CD4-positive, alpha-beta T cell treated with Interleukin-15 for 4 hours (primary cell): Measurements from ENCODE around the gene MTOR.

Experiments used
- DNase-seq: peaks from one replicate; pipeline ENCODE4 v3.0.0-alpha.2; 2020; ENCODE audit warnings: low spot score

The MTOR gene

DNA sequence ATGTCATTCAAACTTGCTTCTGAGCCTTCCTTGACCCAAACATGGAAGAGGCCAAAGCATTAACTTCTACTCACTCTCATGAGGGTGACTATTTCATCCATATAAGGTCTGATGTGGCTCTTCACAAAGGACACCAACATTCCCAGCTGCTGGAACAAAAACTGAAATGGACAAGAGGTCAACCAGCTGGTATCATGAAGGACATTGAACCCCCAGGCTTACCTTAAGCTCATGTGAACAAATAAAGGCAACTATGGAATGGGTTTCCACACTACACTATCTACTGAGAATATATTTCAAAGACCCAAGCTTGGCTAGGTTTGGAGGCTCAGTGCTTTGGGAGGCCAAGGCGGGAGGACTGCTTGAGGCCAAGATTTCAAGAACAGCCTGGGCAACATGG lies 46.3 kb downstream of the MTOR start:
- DNase-seq: no peak

DNA sequence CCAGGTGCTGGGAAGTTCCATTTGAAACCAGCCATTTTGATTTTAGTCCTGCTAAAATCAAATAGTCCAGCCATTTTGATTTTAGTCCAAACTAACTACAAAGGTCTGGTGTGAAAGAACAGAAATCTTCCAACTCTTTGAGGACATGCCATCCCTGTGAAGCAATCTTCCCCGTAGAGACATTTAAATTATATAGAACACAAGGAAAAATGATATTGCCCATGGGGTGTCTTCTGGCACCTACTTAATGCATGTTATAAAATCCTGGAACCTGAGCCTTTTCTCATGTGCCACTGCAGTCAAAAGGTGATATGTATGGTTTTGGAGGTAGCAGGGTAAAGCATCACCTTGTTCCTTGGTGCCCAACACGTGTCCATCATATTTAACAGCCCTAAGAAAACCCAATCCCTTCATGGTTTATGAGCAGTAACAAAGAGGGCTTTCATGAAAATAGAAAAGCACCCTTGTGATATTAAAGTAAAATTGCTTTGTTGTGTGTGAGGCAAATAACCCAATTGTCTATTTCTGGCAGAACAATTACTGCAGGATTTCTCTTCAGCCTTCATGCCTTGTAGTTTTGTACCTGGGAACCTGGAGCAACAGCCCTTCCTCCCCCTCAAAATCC lies 46.9 kb downstream of the MTOR start:
- no peak for DNase-seq

DNA sequence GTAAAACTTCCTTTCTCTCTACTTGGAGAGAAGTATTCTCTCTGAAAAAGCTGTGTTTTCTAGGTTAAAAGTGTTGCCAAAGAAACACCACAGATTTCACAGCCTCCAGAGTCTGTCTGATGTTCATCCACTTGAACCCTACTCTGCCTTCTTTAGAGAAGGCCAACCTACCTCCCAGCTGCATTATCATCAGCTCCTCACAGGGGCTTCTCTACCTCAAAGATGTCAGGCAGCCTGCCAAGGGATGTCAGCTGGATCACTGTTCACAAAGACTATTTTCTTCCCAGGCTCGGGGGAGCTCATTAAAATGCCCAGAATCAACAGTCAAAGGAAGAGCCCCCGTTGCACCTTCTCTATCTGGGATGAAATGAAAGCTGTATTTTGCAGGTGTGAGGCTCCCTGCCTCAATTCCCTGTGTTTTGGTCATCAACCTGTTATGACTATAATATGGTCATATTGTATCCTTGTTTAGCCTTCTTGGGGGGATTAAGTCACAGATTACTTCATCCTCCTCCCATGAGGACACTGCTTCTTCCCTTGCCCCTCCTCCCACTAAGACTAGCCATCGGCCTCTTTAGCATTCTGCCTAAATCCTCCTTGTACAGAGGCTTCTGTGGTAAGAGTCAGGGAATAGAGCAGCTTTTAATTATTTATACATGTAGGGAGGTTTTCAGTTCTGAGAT lies 47.5 kb downstream of the MTOR start:
- DNase-seq: no peak

DNA sequence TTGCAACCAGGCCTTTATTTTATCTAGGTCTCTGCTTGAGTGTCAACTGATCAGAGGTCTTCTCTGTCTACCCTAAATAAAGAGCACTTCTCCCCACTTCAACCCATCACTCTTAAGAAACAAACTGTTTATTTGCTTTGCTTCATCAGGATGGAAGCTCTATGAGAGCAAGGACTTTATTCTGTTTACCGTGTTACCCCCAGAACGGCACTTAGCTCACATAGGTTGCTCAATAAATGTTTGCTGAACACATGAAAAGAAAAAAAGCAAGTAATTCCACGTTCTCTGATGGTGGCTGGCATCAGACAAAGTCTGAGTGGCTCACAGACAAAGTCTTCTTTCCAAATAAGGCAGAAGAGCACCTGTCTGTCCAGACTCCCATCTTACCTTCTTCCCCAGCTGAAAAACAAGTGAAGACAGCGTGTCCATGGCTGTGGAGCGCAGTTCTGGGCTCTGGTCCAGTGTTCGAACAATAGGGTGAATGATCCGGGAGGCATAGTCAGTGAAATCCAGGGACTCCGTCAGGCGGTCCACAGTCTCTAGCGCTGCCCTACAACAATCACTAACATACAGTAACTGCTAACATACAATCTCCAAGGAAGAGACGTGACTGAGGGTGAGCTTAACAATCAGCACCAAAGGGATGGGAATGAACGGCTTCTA lies 50.3 kb downstream of the MTOR start:
- DNase-seq: no peak

DNA sequence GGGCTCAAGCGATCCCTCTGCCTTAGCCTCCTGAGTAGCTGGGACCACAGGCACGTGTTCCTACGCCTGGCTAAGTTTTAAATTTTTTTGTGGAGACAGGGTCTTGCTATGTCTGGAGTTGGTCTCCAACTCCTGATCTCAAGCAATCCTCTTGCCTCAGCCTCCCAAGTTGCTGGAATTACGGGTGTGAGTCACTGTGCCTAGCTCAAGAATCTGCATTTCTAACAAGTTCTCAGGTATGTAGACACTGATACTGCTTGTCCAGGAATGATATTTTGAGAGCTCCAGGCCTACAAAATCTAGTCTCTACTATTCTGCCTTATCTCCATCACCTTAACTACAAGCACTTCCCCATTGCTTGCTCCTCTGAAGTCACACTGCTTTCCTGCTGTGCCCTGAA lies 50.9 kb downstream of the MTOR start:
- no peak for DNase-seq

DNA sequence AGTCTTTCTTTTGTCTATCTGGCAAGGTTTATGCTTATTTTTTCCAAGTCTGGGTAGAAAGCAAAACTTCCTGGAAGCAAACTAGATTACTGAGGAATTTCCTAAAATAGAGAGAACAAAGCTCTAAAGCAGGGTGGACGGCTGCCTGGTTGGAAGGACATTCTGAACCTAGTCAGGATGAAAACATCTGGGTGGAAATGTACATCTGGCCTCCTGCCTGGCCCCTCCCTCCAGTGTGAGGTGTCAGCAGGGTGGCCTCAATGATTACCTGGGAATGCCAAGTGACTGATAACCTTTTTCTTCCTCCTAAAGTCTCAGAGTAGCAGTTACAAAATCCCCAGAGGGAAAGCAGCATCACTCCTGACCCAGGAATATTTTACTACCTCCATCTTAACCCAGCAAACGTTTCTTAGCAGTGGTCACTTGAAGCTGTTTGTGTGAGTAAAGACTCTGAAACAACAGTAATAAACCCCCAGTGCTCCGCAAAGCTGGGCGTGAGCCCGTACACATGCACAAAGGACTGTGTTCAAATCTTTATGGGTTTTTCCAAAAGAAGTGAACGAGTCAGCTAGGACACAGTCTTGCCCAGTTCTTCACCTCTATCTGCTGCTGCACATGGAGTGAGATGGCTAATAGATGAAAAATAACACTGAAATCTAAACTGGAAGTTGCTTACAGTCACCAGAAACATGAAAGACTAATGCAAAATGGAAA lies 54.3 kb downstream of the MTOR start:
- DNase-seq: no peak

DNA sequence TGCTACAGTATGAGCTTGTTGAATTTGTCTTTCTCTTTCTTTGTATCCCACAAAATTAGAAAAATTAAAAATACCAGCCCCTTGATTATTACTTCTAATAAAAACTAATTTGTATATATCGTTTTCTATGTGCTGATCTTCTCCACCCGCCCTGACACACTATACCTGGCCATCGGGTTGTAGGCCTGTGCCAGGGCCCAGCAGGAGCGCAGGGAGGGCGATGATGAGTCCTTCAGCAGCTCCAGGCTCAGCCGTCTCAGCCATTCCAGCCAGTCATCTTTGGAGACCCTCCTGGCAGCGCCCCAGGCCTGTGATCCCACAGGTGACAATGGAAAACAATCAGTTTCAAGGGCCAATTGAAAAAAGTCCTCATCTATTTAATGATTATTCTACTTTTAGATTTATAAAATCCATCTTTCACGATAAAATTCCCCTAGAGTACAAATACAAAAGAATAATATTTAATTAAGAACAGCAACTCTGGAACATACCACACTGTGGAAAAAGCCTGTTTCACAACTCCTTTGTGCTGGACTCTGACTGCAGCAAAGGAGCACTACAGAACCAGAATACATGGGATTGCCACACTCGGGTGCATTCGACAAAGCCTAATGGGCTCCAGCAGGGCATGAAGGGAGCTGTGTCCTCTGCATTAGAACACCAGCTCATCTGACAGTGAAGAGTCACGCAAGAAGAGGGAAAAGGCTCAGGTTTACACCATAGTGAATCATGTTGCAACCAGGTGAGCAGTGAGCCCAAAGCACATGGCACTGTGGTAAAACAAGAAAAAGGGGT lies 57.8 kb downstream of the MTOR start:
- no peak for DNase-seq

DNA sequence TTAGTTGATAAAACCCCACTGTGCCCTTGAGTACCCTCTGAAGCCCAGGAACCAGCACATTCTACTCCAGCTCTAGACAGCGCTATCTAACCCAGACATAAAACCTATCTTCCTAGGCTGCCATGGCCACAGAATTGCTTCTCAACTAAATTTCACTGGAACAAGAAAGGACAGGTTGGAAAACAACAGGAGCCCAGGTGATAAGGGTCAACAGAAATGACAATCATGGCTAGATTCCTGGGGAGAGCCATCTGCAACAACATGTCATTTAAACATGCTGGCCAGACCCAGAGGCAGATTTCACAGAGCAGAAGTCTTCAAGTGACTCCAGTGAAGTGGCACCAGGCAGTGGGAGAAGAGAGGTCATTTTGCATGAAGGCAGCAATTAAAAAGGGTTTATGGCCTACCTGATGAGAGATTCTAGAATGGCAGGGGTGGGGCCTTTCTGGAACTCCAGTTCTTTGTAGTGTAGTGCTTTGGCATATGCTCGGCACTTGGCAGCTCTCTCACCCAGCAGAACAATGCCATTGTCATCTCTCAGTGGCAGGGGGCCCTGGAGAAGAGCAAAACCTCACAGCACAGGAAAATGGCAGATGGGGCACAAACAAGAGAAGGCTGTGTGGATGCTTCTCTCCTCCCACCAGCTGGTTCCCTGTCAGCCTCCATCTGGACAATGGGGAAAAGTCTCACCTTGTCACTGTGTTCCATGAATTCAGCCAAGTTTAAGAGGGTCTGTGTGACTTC lies 63.3 kb downstream of the MTOR start:
- DNase-seq: no peak

DNA sequence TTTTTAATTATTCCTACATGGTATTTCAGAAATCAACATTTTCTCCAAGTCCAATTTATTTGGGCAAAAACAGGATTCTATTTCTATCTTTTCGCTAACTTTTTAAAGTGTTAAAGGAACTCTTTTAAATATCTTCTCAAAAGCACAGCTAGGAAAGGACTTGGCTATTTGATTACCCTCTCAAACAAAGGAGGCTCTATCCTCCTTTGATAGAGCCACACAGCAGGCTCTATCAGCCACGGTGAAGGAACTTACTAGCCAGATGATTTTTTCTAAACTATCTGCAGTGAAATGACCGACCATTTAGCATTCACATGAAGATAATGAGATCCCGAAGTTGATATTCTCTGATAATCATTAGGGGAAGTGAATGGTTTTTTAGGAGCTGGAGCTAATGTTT lies 64.1 kb downstream of the MTOR start:
- DNase-seq: no peak

DNA sequence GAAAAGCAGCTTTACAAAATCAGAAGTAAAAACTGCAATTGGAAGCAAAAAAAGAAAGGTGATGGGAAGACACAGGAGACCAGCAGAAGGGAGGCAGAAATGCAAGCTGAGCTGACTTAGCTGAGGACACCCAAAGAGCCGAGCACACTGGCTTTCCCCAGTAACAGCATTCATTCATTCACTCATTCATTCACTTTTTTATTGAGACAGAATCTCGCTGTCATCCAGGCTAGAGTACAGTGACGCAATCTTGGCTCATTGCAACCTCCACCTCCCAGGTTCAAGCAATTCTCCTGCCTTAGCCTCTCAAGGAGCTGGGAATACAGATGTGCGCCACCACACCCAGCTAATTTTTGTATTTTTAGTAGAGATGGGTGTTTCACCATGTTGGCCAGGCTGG lies 65.0 kb downstream of the MTOR start:
- no peak for DNase-seq

DNA sequence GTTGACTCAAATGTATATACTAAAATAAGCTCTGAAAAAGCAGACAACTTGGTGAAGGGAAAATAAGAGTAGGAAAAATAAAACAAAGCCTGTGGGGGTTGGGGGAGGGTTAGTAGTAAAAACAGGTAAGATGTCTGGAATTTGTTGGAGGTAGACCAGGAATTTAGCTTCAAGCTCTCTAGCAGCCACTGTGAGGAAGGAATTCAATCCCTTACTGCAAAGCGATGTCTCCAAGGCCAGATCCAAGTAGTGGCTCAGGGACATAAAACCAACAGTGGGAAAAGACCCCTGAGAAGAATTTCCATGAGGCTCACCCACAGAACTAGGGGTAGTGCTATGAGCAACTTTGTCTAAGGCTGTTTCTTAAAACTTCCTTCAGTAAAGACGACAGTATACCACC lies 65.4 kb downstream of the MTOR start:
- DNase-seq: no peak

DNA sequence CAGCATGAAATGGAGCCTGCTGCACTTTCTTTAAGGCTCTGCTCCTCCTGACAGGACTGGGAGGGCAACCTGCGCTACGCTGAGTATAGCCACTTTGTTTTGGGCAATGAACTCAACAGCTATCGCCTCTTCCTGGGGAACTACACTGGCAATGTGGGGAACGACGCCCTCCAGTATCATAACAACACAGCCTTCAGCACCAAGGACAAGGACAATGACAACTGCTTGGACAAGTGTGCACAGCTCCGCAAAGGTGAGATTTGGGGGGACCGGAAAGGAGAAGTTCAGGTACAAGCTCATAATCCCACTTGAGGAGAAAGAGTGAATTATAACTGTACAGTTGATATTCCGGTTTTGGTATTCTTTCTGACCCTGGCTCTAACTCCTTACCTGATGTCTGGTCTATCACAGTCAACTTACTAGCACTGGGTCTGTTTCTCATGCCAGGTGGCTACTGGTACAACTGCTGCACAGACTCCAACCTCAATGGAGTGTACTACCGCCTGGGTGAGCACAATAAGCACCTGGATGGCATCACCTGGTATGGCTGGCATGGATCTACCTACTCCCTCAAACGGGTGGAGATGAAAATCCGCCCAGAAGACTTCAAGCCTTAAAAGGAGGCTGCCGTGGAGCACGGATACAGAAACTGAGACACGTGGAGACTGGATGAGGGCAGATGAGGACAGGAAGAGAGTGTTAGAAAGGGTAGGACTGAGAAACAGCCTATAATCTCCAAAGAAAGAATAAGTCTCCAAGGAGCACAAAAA lies 67.8 kb downstream of the MTOR start:
- DNase-seq: no peak

DNA sequence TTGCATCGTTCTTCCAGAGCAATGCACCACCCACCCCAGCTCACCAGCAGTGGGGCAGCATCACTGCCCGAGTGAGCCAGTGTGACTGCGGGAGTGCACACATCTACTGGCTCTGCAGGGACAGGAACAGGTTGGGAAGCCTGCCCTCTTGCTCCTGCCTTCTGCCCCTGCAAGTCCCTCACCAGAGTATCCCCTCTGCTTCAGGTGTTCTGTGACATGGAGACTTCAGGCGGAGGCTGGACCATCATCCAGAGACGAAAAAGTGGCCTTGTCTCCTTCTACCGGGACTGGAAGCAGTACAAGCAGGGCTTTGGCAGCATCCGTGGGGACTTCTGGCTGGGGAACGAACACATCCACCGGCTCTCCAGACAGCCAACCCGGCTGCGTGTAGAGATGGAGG lies 69.0 kb downstream of the MTOR start:
- DNase-seq: no peak

DNA sequence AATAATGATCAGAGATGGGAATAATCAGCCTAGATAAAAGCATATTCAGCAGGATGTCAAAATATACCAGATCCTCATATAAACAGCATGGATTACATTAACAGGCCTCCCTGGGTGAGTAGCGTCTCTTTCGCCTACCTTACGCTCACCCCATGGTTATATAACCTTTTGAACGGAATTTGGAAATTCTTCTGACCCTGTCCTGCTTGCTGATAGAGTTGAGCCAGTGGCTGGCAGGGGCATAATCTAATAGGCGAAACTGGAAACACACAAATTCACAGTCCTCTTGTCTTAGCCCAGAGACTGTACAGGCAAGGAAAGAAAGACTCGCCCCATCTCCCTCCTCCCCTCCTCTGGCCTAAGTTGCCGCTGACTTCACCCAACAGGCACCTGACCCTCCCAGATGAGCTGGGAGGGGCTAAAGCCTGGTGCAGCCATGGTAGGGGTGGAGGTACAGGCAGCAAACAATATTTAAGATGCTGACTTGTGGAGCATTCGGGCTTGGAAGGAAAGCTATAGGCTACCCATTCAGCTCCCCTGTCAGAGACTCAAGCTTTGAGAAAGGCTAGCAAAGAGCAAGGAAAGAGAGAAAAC lies 73.4 kb downstream of the MTOR start, which contains the start of gene ANGPTL7:
TSS of gene ANGPTL7 (plus strand) at position 498 of the 594 bp plus-strand sequence. CDS start 225 bp downstream, outside the sequence.
- DNase-seq: no peak

DNA sequence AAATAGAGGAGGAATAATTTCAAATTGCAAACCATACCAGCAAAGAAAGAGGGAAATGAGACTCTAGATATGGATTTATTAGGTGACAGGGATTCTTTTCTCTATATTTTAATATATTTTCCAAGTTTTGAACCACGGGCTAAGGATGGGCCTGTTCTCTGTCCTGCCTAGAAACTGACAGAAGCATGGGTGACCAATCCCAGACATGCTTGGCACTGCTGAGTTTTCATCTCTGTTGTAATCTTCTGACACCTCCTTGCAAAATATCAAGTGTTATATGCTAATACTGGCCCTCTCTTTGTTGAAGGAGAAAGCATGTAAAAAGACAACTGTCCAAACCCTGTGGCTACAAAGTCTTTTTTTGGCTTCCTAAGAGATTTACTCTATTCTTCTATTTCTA lies 74.0 kb downstream of the MTOR start:
- no peak for DNase-seq

DNA sequence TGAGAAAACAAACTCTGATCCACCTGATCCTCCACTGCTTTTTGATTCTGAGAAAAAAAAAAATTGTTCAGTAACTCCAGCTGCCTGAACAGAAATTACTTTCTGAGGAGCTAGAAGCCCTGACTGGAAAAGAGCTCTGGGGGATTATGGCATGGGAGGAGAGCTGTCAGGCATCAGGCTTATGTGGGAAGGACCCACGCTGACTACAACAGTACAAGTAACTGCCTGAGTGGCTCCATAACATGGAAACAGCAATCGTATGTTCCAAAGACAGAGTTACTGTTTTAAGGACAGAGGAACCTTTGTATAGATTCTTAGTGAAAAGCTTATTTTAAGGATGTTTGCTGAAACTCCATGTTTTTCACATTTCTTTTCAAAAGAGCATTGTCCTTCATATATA lies 74.4 kb downstream of the MTOR start:
- no peak for DNase-seq

DNA sequence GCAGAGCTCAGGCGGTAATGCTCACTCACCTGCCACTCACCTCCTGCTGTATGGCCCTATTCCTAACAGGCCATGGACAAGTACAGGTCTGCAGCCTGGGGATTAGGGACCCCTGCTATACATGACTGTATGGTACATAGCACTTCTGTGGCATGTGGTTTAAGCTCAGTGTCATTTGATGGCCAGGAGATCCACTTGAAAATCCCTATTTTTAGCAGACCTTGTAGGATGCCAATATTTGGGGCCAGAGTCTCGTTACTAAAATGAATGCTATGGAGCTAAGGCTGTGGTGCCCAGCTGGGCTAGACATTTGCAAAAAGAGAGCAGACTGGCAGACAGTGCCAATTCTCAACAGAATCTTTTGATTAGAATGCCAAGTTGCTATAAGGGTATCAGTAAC lies 74.9 kb downstream of the MTOR start:
- no peak for DNase-seq

DNA sequence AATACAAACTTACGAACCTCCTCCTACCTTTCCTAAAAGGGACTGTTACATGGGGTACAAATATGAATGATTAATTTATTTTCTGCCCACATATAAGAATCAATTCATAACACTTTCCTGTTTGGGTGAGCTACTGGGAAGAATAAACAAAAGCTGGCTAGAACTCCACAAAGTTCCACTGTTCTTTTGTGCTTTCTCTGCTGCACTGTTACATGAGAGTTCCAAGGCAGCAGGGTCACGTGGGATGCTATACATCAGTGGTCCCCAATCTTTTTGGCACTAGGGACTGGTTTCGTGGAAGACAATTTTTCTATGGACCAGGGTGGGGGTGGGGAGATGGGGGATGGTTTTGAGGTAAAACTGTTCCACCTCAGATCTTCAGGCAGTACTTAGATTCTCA lies 75.4 kb downstream of the MTOR start:
- no peak for DNase-seq

DNA sequence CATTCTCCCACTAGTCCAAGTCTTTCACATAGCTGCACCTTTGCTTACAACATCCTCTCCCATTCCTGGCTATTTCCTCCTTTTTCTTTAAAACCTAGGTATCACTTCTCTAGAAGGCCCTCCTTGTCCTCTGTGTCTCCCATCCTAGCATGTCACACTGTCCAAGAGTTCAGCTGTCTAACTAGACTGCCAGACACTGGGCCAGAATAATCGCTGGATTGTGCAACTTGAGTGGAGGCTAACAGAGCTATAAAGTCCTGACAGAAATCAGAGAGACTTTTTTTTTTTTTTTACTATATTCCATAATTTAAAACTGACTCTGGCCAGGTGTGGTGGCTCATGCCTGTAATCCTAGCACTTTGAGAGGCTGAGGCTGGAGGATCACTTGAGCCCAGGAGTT lies 77.4 kb downstream of the MTOR start:
- DNase-seq: no peak

DNA sequence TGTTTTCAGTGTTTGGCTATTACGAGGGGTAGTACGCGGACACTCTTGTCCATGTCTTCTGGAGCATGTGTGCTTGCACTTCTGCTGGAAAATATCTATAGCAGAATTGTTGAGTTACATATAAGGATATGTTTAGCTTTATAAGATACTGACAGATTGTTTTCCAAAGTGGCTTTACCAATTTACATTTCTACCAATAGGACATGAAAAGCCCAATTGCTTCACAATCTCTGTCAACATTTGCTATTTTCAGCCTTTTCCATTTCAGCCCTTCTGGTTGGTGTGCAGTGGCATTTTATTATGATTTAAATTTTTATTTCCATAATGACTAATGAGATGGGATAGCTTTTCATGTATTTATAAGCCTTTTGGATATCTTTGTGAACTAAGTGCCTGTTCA lies 79.5 kb downstream of the MTOR start:
- no peak for DNase-seq
